Islet of Langerhans (tissue), 1 donor: ENCODE data around the gene NACAD.
"Not testable (repeated sequence)": the region's sequence is repeated elsewhere in the genome, so short reads cannot be mapped to it uniquely, and the experiment has no call there.

Experiments
- FAIRE-seq: peaks from one replicate; lab custom pipeline; 2011; peaks lifted over from hg19 to GRCh38; lab: Jason Lieb, UNC

Gene NACAD

DNA sequence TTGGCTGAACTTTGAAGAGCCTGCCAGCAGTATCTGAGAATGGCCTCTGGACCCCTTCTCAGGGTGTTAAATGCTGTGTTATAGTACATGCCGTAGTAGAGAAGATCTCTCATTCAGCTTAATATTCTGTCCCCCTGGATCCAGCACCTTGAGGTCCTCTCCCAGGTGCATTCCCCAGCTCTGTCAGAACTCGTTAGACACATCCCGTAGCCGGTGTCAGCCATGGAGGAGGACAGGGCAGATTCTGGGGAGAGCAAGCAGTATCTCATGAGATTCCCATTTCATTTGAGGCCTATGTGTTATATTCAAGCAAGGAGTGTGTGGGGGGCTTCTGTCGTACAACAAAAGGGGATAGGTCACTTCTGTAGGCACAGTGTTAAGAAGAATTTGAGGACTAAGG, 34.8 kb downstream of the NACAD start:
- no peak for FAIRE-seq

DNA sequence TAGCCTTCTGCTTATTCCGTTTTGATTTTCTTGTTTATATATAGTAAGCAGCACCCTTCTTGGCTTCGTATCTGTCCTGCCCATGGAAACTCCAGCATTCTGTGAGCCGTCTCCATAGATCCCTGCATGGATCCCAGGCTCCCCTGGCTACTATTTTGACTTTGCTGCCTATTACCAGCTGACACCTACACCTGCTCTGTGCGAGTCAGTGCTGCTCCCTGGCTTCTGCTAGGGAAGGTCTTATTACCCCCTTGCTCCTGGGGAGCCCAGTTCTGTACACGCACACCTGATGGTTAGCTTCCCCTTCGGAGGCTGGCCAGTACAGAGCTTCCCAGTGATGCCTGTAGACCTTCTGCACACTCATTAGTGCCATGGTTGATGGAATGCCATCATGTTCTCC, 35.4 kb downstream of the NACAD start:
- FAIRE-seq, result no peak

DNA sequence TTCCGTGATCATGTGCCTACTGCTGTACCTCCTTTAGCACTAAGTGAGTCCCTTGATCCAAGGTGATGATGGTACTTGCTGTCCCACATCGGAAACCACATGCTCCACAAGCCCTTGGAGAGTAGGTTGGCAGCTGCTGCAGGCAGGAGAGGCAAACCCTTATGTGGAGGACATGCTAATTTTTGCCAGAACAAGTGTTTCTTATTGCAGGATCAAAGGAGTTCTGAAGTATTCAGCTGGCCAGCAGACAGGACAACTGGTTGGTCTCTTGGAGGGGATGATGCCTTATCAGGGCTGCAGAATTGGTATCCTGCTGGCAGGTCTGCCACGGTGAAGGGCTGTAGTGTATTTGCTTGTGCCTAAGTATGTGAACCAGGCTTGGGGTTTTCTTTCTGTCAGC, 36.8 kb downstream of the NACAD start:
- no peak for FAIRE-seq

DNA sequence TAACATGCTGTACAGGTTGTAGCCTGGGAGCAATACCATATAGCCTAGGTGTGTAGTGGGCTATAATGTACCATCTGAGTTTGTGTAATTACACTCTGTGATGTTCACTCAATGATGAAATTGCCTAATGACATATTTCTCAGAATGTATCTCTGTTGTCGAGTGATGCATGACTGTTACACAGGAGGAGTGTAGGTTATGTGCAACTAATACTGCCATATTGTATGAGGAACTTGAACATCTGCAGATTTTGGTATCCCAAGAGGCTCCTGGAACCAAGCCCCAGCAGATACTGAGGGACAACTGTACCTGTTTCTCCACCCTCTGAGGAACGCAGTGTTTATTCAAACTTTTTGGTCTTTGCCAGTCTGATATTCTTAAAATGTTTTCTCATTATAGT, 38.6 kb downstream of the NACAD start:
- FAIRE-seq, result no peak

DNA sequence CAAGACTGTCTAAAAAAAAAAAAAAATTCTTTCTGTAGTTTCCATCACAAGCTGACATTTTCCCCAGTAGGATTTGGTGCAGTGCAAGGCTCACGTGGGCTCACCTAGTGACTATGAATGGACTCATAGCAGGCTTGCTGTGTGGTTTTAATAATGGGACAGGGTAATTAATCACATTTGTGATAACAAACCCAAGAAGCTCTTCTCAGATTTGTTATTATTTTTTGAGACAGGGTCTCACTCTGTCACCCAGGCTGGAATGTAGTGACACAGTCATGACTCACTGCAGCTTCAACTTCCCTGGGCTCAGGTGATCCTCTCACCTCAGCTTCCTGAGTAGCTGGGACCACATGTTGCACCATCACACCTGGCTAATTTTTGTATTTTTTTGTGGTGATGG, 40.0 kb downstream of the NACAD start:
- no peak for FAIRE-seq

DNA sequence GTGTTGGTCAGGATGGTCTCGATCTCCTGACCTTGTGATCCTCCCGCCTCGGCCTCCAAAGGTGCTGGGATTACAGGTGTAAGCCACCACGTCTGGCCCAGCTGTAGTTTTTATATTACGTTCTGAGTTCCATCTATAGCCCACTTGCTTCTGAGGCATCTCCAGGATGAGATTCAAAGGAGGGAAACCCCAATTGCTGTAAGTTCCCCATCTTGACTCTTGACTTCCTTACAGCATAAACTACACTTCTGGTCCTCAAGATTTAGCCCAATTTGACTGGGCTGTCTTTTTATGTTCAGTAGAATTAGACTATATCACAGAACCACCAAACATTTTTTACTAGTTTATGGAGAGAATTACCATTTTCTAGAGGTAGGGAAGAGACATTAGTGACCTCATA, 44.4 kb downstream of the NACAD start:
- FAIRE-seq, result no peak

DNA sequence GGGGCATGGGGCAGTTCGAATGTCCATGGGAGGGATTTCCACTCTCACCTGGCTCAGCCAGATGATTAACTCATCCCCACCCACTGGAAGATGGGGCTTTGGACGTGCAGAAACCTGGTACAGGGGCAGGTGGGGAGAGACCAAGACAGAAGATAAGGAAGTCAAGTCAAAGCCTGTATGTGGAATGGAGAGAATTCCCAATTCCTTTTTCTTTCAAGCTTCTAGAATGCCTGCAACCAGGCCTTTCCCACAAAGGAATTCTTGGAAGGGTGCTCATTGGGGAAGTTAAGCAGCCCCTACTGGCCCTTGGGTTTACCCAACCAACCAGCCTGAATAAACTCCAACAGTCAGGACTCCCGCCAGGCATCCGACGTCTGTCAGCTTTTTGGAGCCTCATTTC, 49.7 kb downstream of the NACAD start:
- no peak for FAIRE-seq

DNA sequence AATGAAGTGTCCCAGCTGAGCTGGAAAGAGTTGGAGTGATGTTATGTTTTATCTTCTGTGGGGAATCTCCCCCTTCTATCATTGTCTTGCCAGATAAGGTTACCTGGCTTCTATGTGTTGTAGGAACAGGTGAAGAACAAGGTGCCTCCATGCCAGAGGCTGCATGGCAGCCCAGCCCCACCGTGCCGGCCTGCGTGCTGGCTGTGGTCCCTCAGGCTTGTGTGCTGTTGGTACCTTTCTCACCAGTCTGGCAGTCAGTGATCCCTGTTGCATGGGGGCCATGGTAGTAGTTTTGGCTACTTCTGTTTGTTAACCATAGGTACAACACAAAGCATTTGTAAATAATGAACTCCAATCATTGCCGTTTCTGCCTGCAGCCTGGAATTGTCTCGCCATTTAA, 50.9 kb downstream of the NACAD start:
- no peak for FAIRE-seq

DNA sequence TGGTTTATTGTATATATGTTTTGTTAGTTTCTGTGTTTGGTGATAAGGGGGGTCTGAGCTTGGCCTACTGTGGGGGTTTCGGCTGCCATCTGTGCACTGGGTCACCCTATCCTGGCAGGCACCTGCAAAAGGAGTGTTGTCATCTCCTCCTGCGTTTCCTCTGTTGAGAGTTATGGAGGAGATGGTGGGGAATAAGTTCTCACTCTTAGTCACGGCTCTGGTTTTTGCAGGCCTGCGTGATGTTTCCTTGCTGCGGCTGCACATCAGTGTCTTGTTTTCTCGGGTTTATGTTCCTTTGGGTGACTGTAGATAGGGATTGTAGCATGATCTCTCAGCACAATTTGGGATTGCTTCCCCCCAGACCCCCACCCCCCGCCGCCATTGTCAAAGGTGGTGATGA, 52.0 kb downstream of the NACAD start:
- FAIRE-seq, result no peak

DNA sequence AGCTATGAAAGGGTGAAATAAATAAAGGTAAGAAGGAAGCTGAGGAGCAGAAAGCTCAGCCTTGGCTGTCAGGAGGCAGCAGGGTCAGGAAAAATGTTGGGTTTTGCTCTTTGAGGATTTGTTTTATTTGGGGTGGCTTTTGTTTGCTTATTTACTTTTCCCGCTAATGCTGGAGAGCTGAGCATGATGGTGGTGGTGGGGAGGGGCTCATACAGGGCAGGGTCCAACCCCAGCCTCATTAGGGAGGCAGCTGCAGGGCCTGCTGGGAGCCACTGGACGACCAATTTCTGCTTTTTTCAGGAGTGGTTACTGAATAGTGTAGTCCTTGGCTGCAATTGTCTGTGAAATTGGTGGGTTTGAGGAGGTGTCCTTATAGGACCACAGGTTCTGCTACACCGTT, 52.5 kb downstream of the NACAD start:
- no peak for FAIRE-seq

DNA sequence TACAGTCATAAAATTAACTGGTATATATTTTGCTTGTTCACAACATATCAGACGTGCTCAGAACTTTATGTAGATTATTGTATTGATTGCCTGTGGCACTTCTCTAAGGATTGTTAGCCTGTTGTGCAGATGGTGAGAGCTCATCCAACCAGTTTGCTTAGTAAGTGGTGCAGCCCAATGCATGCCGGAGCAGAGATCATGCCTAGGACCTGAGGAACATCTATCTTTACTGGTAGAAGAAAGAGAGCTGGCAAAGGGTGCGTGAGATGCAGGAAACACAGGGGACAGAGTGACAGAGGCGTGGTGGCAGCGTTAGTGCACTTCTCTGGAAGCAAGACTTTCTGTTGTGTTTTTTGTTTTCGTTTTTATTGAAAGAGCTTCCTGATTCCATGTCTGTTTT, 52.9 kb downstream of the NACAD start:
- FAIRE-seq, result no peak

DNA sequence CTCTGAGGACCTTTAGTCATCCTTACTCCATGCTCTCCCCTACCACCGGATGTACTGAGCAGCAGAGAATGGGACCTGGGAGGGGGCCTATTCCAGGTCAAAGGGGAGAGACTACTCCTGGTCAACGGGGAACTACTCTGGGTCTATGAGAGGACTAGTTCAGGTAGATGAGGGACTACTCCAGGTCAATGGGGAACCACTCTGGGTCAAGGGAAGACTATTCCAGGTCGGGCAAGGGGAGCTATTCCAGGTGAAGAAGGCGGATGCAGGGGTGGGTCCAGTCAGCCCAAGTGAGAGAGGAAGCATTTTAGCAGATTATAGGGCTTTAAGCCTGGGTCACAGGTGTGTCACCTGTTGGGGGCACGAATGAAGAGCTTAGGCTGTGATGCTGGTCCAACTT, 53.4 kb downstream of the NACAD start:
- no peak for FAIRE-seq

DNA sequence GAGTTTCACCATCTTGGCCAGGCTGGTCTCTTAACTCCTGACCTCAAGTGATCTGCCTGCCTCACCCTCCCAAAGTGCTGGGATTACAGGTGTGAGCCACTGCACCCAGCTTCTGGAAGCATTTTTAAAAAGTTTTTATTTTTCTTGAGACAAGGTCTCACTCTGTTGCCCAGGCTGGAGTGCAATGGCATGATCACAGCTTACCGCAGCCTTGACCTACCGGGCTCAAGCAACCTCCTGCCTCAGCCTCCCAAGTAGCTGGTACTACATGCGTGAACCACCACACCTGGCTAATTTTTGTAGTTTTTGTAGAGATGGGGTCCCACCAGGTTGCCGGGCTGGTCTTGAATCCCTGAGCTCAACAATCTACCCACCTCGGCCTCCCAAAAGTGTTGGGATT, 54.1 kb downstream of the NACAD start:
- FAIRE-seq, result not testable (repeated sequence)

DNA sequence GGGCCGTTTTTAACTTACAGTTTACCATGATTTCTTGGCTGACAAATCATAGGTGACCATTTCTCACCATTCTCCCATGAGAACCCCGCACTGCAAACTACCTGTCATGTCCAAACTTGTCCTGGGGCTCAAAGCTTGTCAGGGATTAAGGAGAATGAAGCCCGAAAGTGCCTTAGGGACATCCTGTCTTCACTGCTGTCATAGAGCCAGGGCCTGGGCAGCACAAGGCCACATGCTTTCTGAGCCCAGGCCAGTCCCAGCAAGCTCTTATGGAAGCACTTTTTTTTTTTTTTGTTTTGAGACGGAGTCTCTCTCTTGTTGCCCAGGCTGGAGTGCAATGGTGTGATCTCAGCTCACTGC, 54.9 kb downstream of the NACAD start:
- no peak for FAIRE-seq

DNA sequence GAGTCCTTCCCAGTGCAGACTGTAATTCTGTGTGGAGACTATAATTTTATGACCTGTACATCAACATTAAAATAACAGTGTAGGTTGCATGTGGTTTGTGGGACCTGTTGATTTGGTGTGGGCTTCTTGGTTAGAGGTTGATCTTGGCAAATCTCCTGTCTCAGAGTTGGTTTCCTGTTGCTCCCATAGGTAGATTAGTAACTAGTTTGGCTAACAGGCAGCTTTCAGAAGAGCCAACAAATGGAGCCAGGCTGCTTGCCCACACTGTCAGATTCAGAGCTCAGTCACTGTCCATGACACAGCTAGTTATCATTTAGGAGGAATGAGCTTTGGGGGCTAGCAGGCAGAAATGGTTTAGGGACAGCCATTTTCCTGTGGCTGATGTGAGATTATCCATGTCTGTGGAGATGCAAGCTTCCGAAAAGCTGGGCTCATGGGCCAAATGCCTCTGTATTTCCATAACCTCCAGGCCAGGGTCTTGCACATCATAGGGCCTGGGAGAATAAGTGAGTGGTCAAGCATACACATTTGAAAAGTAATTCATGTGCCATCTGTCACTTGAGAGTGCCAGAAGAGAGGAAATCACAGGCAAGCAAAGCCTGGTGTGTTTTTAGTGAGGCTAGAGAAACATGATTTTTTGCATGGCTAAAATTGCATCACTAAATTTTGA, 55.4 kb downstream of the NACAD start:
- no peak for FAIRE-seq

DNA sequence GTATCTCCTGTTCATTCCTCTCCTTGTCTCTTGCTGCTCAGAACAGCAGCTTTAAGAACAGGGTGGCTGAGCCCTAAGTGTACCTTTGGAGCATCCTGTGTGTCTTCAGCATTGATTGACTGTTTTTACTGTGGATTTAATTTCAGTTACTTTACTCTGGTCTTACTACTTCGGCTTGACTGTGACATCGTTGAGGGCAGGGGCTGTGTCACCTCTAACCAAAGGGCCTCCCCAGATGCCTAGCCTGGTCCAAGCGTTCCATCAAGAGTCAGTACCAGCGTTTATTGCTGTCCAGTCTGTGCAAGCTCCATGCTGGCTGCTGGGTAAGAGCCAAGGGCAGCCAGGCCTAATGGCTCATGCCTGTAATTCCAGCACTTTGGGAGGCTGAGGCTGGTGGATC, 56.3 kb downstream of the NACAD start:
- no peak for FAIRE-seq

DNA sequence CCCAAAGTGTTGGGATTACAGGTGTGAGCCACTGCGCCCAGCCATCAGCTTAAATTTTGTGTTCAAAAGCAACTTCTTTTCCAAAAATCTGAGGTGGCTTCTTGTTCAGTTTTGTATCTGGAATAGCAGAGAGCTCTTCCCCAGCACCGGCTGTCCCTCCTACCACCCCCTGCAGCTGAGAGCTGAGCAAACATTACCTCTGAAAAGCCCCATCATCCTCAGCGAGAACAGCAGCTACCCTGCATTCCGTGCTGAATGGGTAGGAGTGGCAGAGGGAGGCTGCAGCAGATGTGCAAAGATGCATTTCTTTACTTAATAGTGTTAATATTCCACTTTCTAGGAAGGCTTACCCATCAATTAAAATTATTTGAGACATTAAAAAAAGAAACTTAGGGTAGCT, 56.9 kb downstream of the NACAD start:
- no peak for FAIRE-seq
